ENCODE results near the gene CDH23.

CDH23 gene

DNA sequence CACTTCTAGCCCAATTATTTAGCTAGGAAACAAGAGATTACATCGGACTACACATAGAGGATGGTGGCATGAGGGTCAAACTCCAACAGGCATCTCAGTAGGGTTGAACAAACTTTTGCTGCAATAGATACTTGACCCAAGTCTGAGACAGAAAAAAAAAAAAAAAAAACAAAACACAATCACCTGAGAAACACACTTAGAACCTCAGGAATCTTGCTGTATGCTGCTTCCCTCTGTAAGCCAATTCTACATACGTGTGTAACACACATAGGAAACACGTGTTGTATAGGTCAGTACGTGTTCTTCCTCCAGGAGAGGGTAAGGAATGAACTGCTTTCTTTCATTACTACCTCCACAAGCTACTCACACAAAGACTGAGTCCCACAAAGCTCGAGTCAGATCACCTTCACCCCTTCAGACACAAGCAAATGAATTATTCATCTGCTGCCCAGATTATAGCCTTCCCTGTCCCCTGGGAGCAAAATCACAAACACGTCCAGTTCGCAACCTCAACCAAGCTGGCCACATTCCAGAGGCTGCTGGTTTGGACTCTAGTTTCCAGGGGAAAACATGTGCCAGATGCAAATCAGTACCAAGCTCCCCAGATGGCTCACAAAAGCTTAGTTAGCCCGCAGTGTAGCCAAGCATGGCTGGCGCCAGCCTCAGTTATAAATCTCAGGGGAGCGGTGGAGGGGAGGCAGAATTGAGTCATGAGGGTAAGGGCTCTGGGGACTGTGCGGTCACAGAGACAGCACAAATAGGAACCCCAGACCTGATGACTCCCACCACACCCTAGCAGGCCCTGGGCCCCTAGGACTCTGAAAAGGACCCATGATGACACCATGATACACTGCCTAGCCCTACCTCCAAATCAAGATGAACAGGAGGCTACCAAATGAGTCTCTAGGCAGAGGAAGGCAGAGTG lies 439.2 kb downstream of the CDH23 start:
- DNase-seq (ENCODE audit: low read depth), result no peak

DNA sequence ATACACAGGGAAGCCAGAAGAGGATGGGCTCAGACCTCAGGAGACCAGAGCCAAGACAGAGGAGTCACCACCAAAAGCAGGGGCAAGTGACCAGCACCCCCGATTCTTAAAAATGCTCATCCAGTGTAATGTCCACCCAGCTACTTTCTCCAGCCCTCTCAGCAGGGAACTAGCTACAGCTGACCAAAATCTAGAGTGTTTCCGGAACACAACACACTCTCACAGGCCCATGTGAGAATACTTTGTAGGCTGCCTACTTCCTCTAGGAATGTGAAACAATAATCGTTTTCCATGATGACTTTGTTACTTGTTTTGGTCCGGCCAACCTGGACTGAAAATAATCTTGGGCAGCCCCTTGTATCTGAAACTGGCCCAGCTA lies 439.9 kb downstream of the CDH23 start:
- no peak for DNase-seq (ENCODE audit: low read depth)

DNA sequence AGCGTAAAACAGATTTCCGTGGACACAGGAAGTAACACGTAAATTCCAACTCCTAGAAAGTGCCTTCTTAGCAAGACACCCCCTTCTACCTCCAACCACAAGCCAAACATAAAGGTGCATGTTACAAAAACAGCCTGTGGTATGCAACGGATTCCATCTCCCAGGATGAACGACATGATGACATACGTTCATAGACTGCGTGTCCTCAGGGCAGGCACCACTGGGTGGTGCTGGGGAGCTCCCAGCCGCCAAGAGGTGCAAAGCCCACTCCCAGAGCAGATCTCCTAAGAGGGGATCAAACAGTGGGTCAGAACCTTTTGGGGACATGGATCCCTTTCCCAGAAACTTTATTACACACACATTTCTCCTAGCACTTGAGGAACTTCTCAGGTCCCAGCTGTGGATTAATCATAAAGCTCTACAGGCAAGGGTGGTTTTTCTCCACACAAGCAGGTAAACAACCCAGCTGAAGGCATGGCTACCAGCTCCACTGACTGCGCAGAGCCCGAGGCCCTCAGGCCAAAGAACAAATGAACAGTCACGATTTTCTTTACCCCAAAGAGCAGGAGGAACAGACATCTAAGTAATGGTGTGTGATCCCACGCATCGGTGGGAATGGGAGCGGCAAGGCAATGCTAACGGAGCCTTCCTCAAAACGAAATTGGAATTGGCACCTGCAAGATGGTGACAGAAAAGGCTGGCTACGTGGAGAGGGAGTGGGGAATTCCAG lies 440.5 kb downstream of the CDH23 start:
- DNase-seq (ENCODE audit: low read depth), result no peak

- no peak for DNase-seq (ENCODE audit: low read depth)
Measured at GRCh38 chr10:71838264-71839211, 441.8 kb downstream of the CDH23 start.

GRCh38 chr10:71840177-71840957 lies 443.6 kb downstream of the CDH23 start:
- no peak for DNase-seq (ENCODE audit: low read depth)

DNA sequence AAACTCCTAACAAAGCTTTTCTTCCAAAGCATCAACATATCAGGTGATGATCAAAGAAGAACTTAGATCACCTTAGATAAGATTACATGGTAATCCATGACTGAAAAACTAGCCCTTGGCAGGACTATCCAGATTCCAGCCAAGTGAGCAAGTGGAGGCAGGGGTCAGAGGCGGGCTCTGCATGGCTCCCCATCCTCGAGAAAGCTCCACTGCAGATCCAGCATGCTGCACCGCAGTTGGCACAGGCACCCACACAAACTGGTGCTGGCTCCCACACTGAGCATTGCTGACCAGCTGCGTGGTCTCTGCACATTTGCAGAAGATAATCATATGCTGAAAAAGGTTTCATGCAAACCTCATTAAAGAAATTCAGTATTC lies 444.2 kb downstream of the CDH23 start:
- no peak for DNase-seq (ENCODE audit: low read depth)

- no peak for DNase-seq (ENCODE audit: low read depth)
Measured at GRCh38 chr10:71842422-71842821, 445.7 kb downstream of the CDH23 start.

- DNase-seq (ENCODE audit: low read depth), result no peak
Measured at GRCh38 chr10:71842856-71843686, 446.4 kb downstream of the CDH23 start.

GRCh38 chr10:71844084-71844483 lies 447.4 kb downstream of the CDH23 start:
- no peak for DNase-seq (ENCODE audit: low read depth)

DNA sequence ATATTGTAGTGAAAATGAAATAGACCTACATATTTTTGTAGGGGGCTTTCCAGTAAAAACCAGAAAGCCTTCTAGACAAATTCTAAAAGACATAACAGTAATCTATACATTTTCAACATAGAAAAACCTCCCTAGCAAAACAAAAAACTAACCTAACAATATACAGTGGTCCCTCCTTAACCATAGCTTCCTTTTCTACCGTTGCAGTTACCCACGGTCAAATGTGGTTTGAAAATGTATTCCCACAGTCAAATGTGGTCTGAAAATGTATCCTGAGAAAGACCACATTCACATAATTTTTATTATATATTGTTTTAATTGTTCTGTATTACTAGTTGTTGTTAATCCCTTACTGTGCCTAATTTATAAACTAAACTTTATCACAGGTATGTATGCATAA lies 448.0 kb downstream of the CDH23 start:
- DNase-seq (ENCODE audit: low read depth), result no peak

DNA sequence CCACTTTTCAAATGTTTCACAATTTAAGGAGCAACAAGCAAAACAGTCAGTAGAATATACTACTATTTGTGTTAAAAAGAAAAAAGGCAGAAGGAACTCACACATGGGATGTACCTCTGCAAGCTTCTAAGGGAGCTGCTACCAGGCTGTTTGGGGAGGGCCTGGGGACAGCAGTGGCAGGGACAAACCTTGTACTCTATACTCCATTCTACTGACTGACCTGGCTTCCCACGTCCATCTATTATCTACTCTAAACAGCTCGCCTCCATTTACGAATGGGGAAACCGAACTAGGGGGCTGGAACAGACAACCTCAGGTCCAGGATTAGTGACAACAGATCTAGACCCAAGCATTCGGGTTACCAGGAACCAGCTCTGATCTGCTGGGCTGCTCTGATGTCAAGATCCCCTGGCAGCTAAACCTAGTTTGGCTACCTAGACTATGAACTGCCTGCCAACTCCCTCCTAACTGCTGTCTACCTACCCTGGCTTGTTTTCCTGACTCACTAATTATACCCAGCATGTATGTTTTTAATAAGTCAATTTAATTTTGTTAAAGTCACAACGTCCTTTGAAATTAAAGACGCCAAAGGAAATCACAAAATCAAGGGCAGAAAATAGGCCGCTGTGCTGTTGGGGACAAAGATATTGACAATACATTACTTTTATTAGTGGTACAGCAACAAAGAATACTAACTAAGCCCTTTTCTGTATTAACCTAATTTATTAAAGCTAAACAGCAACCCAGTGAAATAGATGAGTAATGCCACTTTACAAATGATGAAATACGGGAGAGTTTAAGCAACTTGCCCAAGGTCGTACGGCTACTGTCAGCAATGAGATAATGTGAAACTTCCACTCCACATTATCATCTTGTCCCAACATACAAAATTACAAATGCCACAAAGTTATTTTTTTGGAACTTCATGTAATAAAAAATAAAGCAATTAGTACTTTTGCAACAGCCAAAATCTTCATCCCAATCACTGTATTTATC lies 449.0 kb downstream of the CDH23 start:
- DNase-seq (ENCODE audit: low read depth), result no peak

DNA sequence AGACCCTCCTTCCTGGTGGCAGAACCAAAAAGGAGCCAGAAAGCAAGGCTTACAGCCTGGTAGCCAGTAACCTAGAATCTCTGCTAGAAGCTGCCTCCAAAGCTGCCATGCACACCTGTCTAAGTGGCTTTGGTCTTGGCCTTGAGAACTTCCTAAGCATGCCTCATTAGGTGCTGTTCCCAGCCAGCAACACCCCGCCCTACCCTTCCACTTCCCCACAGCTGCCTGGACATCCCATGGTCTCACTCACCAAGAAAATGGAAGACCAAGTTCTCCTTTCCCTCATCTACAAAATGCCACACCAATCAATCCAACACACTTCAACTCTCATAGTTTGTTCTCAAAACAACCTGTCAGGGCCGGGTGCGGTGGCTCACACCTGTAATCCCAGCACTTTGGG lies 450.1 kb downstream of the CDH23 start:
- no peak for DNase-seq (ENCODE audit: low read depth)

- no peak for DNase-seq (ENCODE audit: low read depth)
Measured at GRCh38 chr10:71847418-71847817, 450.7 kb downstream of the CDH23 start.

GRCh38 chr10:71848325-71849275 lies 451.9 kb downstream of the CDH23 start:
- DNase-seq (ENCODE audit: low read depth), result no peak

DNA sequence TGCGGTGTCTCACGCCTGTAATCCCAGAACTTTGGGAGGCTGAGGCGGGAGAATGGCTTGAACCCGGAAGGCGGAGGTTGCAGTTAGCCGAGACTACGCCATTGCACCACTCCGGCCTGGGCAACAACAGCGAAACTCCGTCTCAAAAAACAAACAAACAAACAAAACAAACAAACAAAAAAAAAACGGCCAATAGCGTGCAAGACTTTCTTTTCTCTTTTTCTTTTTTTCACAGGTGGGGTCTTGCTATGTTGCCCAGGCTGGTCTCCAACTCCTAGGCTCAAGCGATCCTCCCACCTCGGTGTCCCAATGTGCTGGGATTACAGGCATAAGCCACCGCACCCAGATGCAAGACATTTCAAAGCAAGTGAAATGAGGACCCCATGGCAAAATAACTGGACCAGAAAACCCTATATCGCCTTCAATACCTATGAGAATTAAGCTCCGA lies 452.8 kb downstream of the CDH23 start:
- no peak for DNase-seq (ENCODE audit: low read depth)

GRCh38 chr10:71850021-71850742 lies 453.5 kb downstream of the CDH23 start:
- no peak for DNase-seq (ENCODE audit: low read depth)
